ENCODE results near the gene WDR45. TPM values are rescaled to one million over a fixed set of nuclear protein-coding genes. Genes with fewer than 3 reads are reported as not detected.
A peak's percentile ranks its signal among the peaks of the same experiment; 100 is the strongest.

The WDR45 gene
- total RNA-seq, 1 experiment from 2014 or later, result 31.8 TPM

GRCh38 chrX:49043220-49043986 is 36.3 kb downstream of the WDR45 start, which contains the start of gene TFE3:
TFE3 (minus strand) TSS chrX:49043357; CDS start chrX:49043226, 131 bp downstream.
- H3K4me3 ChIP-seq (ENCODE audit: low read depth, low read length, poor library complexity, severe bottlenecking), result peak within 1 kb of the TSS; percentile 87
- no peaks in the 10 kb centered on the region for H3K9me3 ChIP-seq (ENCODE audit: low read depth, low read length, poor library complexity, severe bottlenecking)
- CTCF ChIA-PET, result interaction anchor here (0.6 kb wide), 1 partner anchor 43 kb away, joined by 3 read pairs; no protein-coding TSS in a partner anchor
- H3K36me3 ChIP-seq (ENCODE audit: insufficient read depth, low read length, poor library complexity, severe bottlenecking), result peaks cover 10% of the 10 kb centered on the region
- intact Hi-C loops (cut with micrococcal nuclease; ENCODE audit: unreplicated experiment), result loop anchor here (1.0 kb wide), 1 partner anchor 126 kb away; no protein-coding TSS in a partner anchor
- TF ChIP-seq EZH2 (IDR thresholded peaks at IDR 0.05; ENCODE audit: borderline replicate concordance, low read depth, low read length, poor library complexity, severe bottlenecking), result no peak
- TF ChIP-seq CTCF (conservative IDR thresholded peaks at IDR 0.05; ENCODE audit: low read depth, low read length), result peak; percentile 65
- H3K27me3 ChIP-seq (replicated peaks; ENCODE audit: insufficient read depth, low read depth, low read length, poor library complexity), result no peaks in the 10 kb centered on the region
- POLR2A ChIA-PET (ENCODE audit: low non-redundant PET), result no interaction called here
- peak within 1 kb of the TSS; percentile 89 for H3K27ac ChIP-seq (ENCODE audit: low read depth, low read length, poor library complexity, severe bottlenecking)
- BruUV-seq (replicated peaks), result no TSS peak
- peaks cover 17% of the 10 kb centered on the region for H3K4me1 ChIP-seq (ENCODE audit: insufficient read depth, low read length, poor library complexity, severe bottlenecking)
- DNase-seq (ENCODE audit: low spot score), result peak; percentile 98

GRCh38 chrX:49042581-49043219 is 37.0 kb downstream of the WDR45 start:
- Histone ChIP-seq H3K36me3 (ENCODE audit: insufficient read depth, low read length, poor library complexity, severe bottlenecking) (peaks cover 17% of the 10 kb centered on the region), H3K4me3 (ENCODE audit: low read depth, low read length, poor library complexity, severe bottlenecking) (peak overlapping the region; percentile 87), H3K27ac (ENCODE audit: low read depth, low read length, poor library complexity, severe bottlenecking) (peak overlapping the region; percentile 89), H3K4me1 (ENCODE audit: insufficient read depth, low read length, poor library complexity, severe bottlenecking) (peaks cover 17% of the 10 kb centered on the region), H3K27me3 (replicated peaks; ENCODE audit: insufficient read depth, low read depth, low read length, poor library complexity) (no peaks in the 10 kb centered on the region), H3K9me3 (ENCODE audit: low read depth, low read length, poor library complexity, severe bottlenecking) (no peaks in the 10 kb centered on the region)
- POLR2A ChIA-PET (ENCODE audit: low non-redundant PET), result no interaction called here
- DNase-seq (ENCODE audit: low spot score), result no peak
- TF ChIP-seq EZH2 (IDR thresholded peaks at IDR 0.05; ENCODE audit: borderline replicate concordance, low read depth, low read length, poor library complexity, severe bottlenecking) (no peak), CTCF (conservative IDR thresholded peaks at IDR 0.05; ENCODE audit: low read depth, low read length) (no peak)
- no TSS peak for BruUV-seq (replicated peaks)
- intact Hi-C loops (cut with micrococcal nuclease; ENCODE audit: unreplicated experiment), result loop anchor here (1.0 kb wide), 1 partner anchor 125 kb away; no protein-coding TSS in a partner anchor
- CTCF ChIA-PET, result interaction anchor here (0.6 kb wide), 1 partner anchor 44 kb away, joined by 3 read pairs; no protein-coding TSS in a partner anchor

DNA sequence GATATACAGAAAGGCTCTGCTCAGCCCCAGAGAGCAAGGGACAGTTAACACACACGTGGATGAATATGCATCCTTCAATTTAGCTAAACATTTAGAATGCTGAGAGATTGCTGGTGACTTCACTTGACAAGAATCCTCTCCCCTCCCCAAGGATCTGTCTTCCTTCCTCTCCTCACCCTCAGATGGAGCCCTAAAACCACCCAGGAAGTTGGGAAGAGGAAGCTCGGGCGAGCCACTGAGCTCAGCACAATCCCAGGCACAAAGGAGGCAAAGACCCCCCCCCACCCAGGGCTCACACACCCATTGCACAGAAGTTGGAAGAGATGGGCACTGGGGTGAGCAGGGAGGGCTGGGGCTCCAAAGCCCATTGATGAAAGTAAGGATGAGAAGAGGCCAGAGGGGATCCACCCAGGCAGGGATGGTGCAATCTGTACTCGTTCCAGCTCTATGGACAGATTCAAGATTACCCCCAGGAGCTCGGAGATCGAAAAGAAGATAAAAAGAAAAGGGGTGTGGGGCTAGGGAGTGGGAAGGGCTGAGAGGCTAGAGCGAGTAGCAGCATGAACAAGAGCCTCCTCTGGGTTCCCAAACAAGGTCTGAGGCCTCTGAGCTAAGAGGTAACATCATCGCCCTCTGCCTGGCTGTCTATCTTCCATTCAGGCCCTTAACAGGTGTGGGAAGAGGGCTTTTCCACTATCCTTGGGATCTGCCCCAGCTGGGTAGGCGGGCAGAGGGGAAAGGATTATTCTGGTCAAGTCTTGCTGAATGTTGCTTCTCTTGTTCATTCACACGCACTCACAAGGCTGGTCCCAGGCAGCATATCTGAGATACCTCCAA is 37.7 kb downstream of the WDR45 start:
- peaks cover 23% of the 10 kb centered on the region for H3K36me3 ChIP-seq (ENCODE audit: insufficient read depth, low read length, poor library complexity, severe bottlenecking)
- ChIA-PET POLR2A (ENCODE audit: low non-redundant PET) (no interaction called here), CTCF (no interaction called here)
- no peaks in the 10 kb centered on the region for H3K27me3 ChIP-seq (replicated peaks; ENCODE audit: insufficient read depth, low read depth, low read length, poor library complexity)
- TSS peak; percentile 58 for BruUV-seq (replicated peaks)
- TF ChIP-seq EZH2 (IDR thresholded peaks at IDR 0.05; ENCODE audit: borderline replicate concordance, low read depth, low read length, poor library complexity, severe bottlenecking), result no peak
- no peak for TF ChIP-seq CTCF (conservative IDR thresholded peaks at IDR 0.05; ENCODE audit: low read depth, low read length)
- peaks cover 17% of the 10 kb centered on the region for H3K4me1 ChIP-seq (ENCODE audit: insufficient read depth, low read length, poor library complexity, severe bottlenecking)
- peak; percentile 35 for DNase-seq (ENCODE audit: low spot score)
- intact Hi-C loops (cut with micrococcal nuclease; ENCODE audit: unreplicated experiment), result no loop called here
- peak overlapping the region; percentile 89 for H3K27ac ChIP-seq (ENCODE audit: low read depth, low read length, poor library complexity, severe bottlenecking)
- peak overlapping the region; percentile 87 for H3K4me3 ChIP-seq (ENCODE audit: low read depth, low read length, poor library complexity, severe bottlenecking)
- no peaks in the 10 kb centered on the region for H3K9me3 ChIP-seq (ENCODE audit: low read depth, low read length, poor library complexity, severe bottlenecking)
